Suprapubic skin (tissue), 3 donors: ENCODE data around the gene SKOR2.

Experiments used
- CTCF ChIP-seq, 2 donors: fragments of 200-600 bp in 1 of 2; fragments of 450-650 bp in 1 of 2; sonication (generic) in 1 of 2; IDR thresholded peaks; one replicate each; pipeline ENCODE4 v1.5.1; 2016 to 2019; ENCODE audit warnings: antibody characterized with exemption in 2 of 2, mild to moderate bottlenecking in 1 of 2, moderate library complexity in 1 of 2
- EP300 ChIP-seq: sonication (generic); formaldehyde crosslinking; IDR thresholded peaks from one replicate; pipeline ENCODE4 v1.6.1; 2017; ENCODE audit warnings: antibody characterized with exemption
- POLR2A ChIP-seq, 2 donors: fragments of 450-650 bp; IDR thresholded peaks; one replicate each; pipeline ENCODE4 v1.6.1; 2017; ENCODE audit warnings: antibody characterized with exemption in 2 of 2, mild to moderate bottlenecking in 2 of 2, moderate library complexity in 2 of 2

GRCh38 chr18:47283476-47283875 lies 32.0 kb upstream of the SKOR2 start:
- no peak for TF ChIP-seq CTCF (IDR thresholded peaks at IDR 0.05)
- no peak for TF ChIP-seq EP300
- TF ChIP-seq POLR2A (IDR thresholded peaks at IDR 0.05), result no peak
